A673 (cell line): ENCODE measurements around the gene NR1D1.

Experiments used
- CTCF ChIP-seq: fragments of 300-800, 200-600 bp; sonication (generic); conservative IDR thresholded peaks from 2 replicates; pipeline ENCODE4 v1.5.1; 2017; ENCODE audit warnings: low read depth, mild to moderate bottlenecking, antibody characterized with exemption, low read length, moderate library complexity, mixed read lengths
- EZH2 ChIP-seq: fragments of 200-600 bp; sonication (generic); IDR thresholded peaks from 2 replicates; pipeline ENCODE4 v1.6.1; 2017; ENCODE audit warnings: borderline replicate concordance, low read depth, mild to moderate bottlenecking, mixed read lengths, antibody characterized with exemption, low read length; ENCODE audit not compliant: poor library complexity, severe bottlenecking

- no peak for TF ChIP-seq CTCF
- no peak for TF ChIP-seq EZH2
Measured at GRCh38 chr17:40115101-40115436, 14.7 kb upstream of the NR1D1 start.
